ENCODE measurements around the gene SLK.

- TF ChIP-seq CTCF (IDR thresholded peaks at IDR 0.05) (no peak), POLR2A (IDR thresholded peaks at IDR 0.05) (no peak)
Observed at GRCh38 chr10:103941801-103942200, 25.1 kb upstream of the SLK start.
